H1 (cell line): Measurements from ENCODE around the gene TGFB2. TPM values are rescaled to one million over a fixed set of nuclear protein-coding genes. Genes with fewer than 3 reads are reported as not detected.

ENCODE experiments used
- CTCF ChIA-PET: fragments of 300-600 bp; sonication (Branson Sonifier 250); formaldehyde crosslinking; loops from one replicate; lab custom pipeline; 2021; ENCODE audit not compliant: partially characterized antibody; lab: Charles Lee
- POLR2A ChIA-PET: fragments of 300-600 bp; sonication (Branson Sonifier 250); formaldehyde crosslinking; loops from one replicate; lab custom pipeline; 2021; ENCODE audit warnings: inconsistent platforms; ENCODE audit not compliant: partially characterized antibody; lab: Charles Lee
- DNase-seq, 2 experiments: peaks; one replicate each; pipeline versions ENCODE4 v3.0.0 to v3.0.0-alpha.2; 2010 to 2022; ENCODE audit warnings: low spot score in 2 of 2, low read depth in 1 of 2, mixed read lengths in 1 of 2
- FAIRE-seq: peaks from 2 replicates; lab custom pipeline; 2011; peaks lifted over from hg19 to GRCh38; lab: Jason Lieb, UNC
- H2AFZ ChIP-seq: 2 replicates; pipeline ENCODE4 v1.8.1; 2012; ENCODE audit warnings: low read length, inconsistent platforms
- H2AK5ac ChIP-seq: 2 replicates; pipeline ENCODE4 v1.6.1; 2013; ENCODE audit warnings: low read depth, low read length
- H2BK120ac ChIP-seq: replicated peaks from 2 replicates; pipeline ENCODE3; 2013; ENCODE audit warnings: low read depth, low read length, inconsistent platforms
- H2BK12ac ChIP-seq: 2 replicates; pipeline ENCODE4 v1.6.1; 2013; ENCODE audit warnings: low read depth, low read length
- H2BK15ac ChIP-seq: 2 replicates; pipeline ENCODE4 v1.6.1; 2013; ENCODE audit warnings: low read length
- H2BK20ac ChIP-seq: 2 replicates; pipeline ENCODE4 v1.6.1; 2013; ENCODE audit warnings: low read length
- H2BK5ac ChIP-seq: 2 replicates; pipeline ENCODE4 v1.6.1; 2013; ENCODE audit warnings: low read depth, low read length
- H3K14ac ChIP-seq: 2 replicates; pipeline ENCODE4 v1.6.1; 2013; ENCODE audit warnings: inconsistent platforms; ENCODE audit not compliant: insufficient read length
- H3K18ac ChIP-seq: 2 replicates; pipeline ENCODE4 v1.6.1; 2013; ENCODE audit warnings: low read length; ENCODE audit errors: extremely low read depth
- H3K23ac ChIP-seq: 2 replicates; pipeline ENCODE4 v1.6.1; 2013; ENCODE audit warnings: inconsistent platforms; ENCODE audit not compliant: insufficient read length
- H3K23me2 ChIP-seq: 2 replicates; pipeline ENCODE4 v1.6.1; 2013; ENCODE audit warnings: low read depth, low read length
- H3K27ac ChIP-seq: 2 replicates; pipeline ENCODE4 v1.6.1; 2011; ENCODE audit warnings: low read depth, low read length, inconsistent platforms
- H3K27me3 ChIP-seq, 4 experiments: replicated peaks in 1 of 4; 1 replicate in 1 of 4; 2 replicates in 3 of 4; pipeline versions ENCODE4 v1.6.1 to v1.8.1; 2011 to 2013; ENCODE audit warnings: low read length in 3 of 4, mild to moderate bottlenecking in 3 of 4, inconsistent platforms in 2 of 4, mixed read lengths in 2 of 4, moderate library complexity in 1 of 4; ENCODE audit not compliant: control insufficient read depth in 3 of 4, insufficient read depth in 3 of 4; ENCODE audit errors: extremely low read depth in 1 of 4
- H3K36me3 ChIP-seq, 4 experiments: 2 replicates each; pipeline versions ENCODE4 v1.6.1 to v1.8.1; 2011 to 2013; ENCODE audit warnings: mild to moderate bottlenecking in 4 of 4, low read length in 3 of 4, moderate library complexity in 2 of 4, control low read depth in 1 of 4, inconsistent platforms in 1 of 4; ENCODE audit not compliant: insufficient read depth in 4 of 4, control insufficient read depth in 2 of 4
- H3K4ac ChIP-seq: replicated peaks from 2 replicates; pipeline ENCODE3; 2013; ENCODE audit warnings: low read length, low read depth, mixed read lengths, inconsistent platforms; ENCODE audit not compliant: insufficient read length
- H3K4me1 ChIP-seq, 4 experiments: replicated peaks in 1 of 4; 1 replicate in 1 of 4; 2 replicates in 3 of 4; pipeline versions ENCODE4 v1.6.1 to v1.8.1; 2011 to 2013; ENCODE audit warnings: low read length in 3 of 4, inconsistent platforms in 2 of 4, mixed read lengths in 1 of 4; ENCODE audit not compliant: insufficient read depth in 4 of 4, control insufficient read depth in 3 of 4
- H3K4me2 ChIP-seq, 2 experiments: 2 replicates each; pipeline versions ENCODE4 v1.6.1 to v1.8.1; 2011 to 2013; ENCODE audit warnings: low read depth in 2 of 2, low read length in 2 of 2, control low read depth in 1 of 2, inconsistent platforms in 1 of 2, mild to moderate bottlenecking in 1 of 2; ENCODE audit not compliant: insufficient read depth in 1 of 2
- H3K4me3 ChIP-seq, 4 experiments: fragments of 200-600, 300-600 bp in 1 of 4; sonication (generic), shearing (Covaris generic), sonication (Bioruptor Twin) in 1 of 4; 2 replicates each; pipeline versions ENCODE4 v1.5.1 to v1.8.1; 2011 to 2016; ENCODE audit warnings: low read length in 4 of 4, low read depth in 3 of 4, control low read depth in 2 of 4, inconsistent platforms in 2 of 4, mild to moderate bottlenecking in 2 of 4, mixed read lengths in 1 of 4, moderate library complexity in 1 of 4; ENCODE audit not compliant: insufficient read depth in 2 of 4; ENCODE audit errors: extremely low read depth in 1 of 4
- H3K56ac ChIP-seq: replicated peaks from 2 replicates; pipeline ENCODE3; 2013; ENCODE audit warnings: low read depth, mild to moderate bottlenecking, mixed read lengths, low read length, inconsistent platforms; ENCODE audit not compliant: insufficient read length
- H3K79me1 ChIP-seq: 2 replicates; pipeline ENCODE4 v1.6.1; 2013; ENCODE audit warnings: low read depth, low read length, control low read depth
- H3K79me2 ChIP-seq, 2 experiments: 2 replicates each; pipeline versions ENCODE4 v1.6.1 to v1.8.1; 2012 to 2013; ENCODE audit warnings: low read length in 2 of 2, mild to moderate bottlenecking in 2 of 2, inconsistent platforms in 1 of 2; ENCODE audit not compliant: insufficient read depth in 2 of 2, control insufficient read depth in 1 of 2
- H3K9ac ChIP-seq, 4 experiments: replicated peaks in 1 of 4; 1 replicate in 1 of 4; 2 replicates in 3 of 4; pipeline versions ENCODE4 v1.6.1 to v1.8.1; 2011 to 2013; ENCODE audit warnings: low read depth in 3 of 4, low read length in 3 of 4, control low read depth in 2 of 4, mild to moderate bottlenecking in 2 of 4, moderate library complexity in 2 of 4, inconsistent platforms in 1 of 4; ENCODE audit errors: extremely low read depth in 1 of 4
- H3K9me3 ChIP-seq, 2 experiments: 2 replicates each; pipeline versions ENCODE4 v1.6.1 to v1.8.1; 2012 to 2013; ENCODE audit warnings: mild to moderate bottlenecking in 2 of 2, moderate library complexity in 2 of 2, control low read depth in 1 of 2, inconsistent platforms in 1 of 2, low read depth in 1 of 2, low read length in 1 of 2, mixed read lengths in 1 of 2; ENCODE audit not compliant: insufficient read depth in 2 of 2
- H4K20me1 ChIP-seq, 2 experiments: replicated peaks in 1 of 2; 2 replicates each; pipeline versions ENCODE3 to v1.8.1; 2011 to 2013; ENCODE audit warnings: inconsistent platforms in 2 of 2, low read length in 2 of 2, mild to moderate bottlenecking in 1 of 2; ENCODE audit not compliant: insufficient read depth in 2 of 2, control insufficient read depth in 1 of 2
- H4K5ac ChIP-seq: 2 replicates; pipeline ENCODE4 v1.6.1; 2013; ENCODE audit warnings: low read length, low read depth, mixed read lengths, inconsistent platforms; ENCODE audit not compliant: insufficient read length
- H4K8ac ChIP-seq: 2 replicates; pipeline ENCODE4 v1.8.0; 2013; ENCODE audit warnings: mild to moderate bottlenecking, moderate library complexity, low read length, inconsistent platforms; ENCODE audit not compliant: insufficient read depth; ENCODE audit errors: extremely low read depth
- H4K91ac ChIP-seq: replicated peaks from 2 replicates; pipeline ENCODE3; 2013; ENCODE audit warnings: low read length, mixed read lengths, inconsistent platforms; ENCODE audit not compliant: insufficient read length
- BRCA1 ChIP-seq: IDR thresholded peaks from 2 replicates; pipeline ENCODE4 v1.6.1; 2012; ENCODE audit warnings: low read depth, low read length, improper control_type of control experiment
- KDM5A ChIP-seq: fragments of 200-600 bp; IDR thresholded peaks from 2 replicates; pipeline ENCODE4 v1.7.1; 2012; ENCODE audit warnings: mild to moderate bottlenecking, low read length, inconsistent platforms, mixed read lengths
- PHF8 ChIP-seq: fragments of 200-600 bp; sonication (generic); conservative IDR thresholded peaks from 2 replicates; pipeline ENCODE4 v1.7.1; 2012; ENCODE audit warnings: low read depth, mild to moderate bottlenecking, inconsistent platforms, low read length, moderate library complexity
- POU5F1 ChIP-seq: IDR thresholded peaks from 2 replicates; pipeline ENCODE4 v1.6.1; 2011; ENCODE audit warnings: low read depth, mild to moderate bottlenecking, low read length, moderate library complexity
- TEAD4 ChIP-seq: IDR thresholded peaks from 2 replicates; pipeline ENCODE4 v1.6.1; 2012; ENCODE audit warnings: low read depth, low read length, inconsistent platforms, mixed read lengths
- WGBS, 2 experiments: shearing (Covaris generic) in 1 of 2; methylation state at CpG; one replicate each; pipeline versions ENCODE4 v1.1.6 to v1.1.7; 2013 to 2015; ENCODE audit warnings: low lambda C conversion rate in 2 of 2, mixed read lengths in 2 of 2, inconsistent platforms in 1 of 2, low coverage in 1 of 2, missing lambda C conversion rate in 1 of 2; ENCODE audit not compliant: insufficient replicate concordance in 2 of 2, insufficient coverage in 1 of 2, insufficient read length in 1 of 2; ENCODE audit errors: extremely low coverage in 1 of 2, missing lambda C conversion rate in 1 of 2; 5-methylcytosine and 5-hydroxymethylcytosine counted together
- polyA plus RNA-seq, 7 experiments: library from polyadenylated mRNA; depleted of rRNA in 3 of 7; stranded (reverse) in 5 of 7; unstranded in 2 of 7; fragments of >200 nt in 5 of 7; fragments of 200-250 nt in 2 of 7; gene quantifications; 1 replicate in 5 of 7; 2 replicates in 1 of 7; 4 replicates in 1 of 7; pipeline versions ENCODE4 v1.2.1 to v1.2.3, GENCODE V29; 2011 to 2013; ENCODE audit warnings: missing spikeins in 2 of 7, mixed read lengths in 2 of 7
- total RNA-seq: library from RNA; stranded (reverse); fragmentation: NEBNext Ultra II Directional; extraction: Animal tissue kit (Norgen Biotek cat#: 25700); gene quantifications from 2 replicates; pipeline ENCODE4 v1.2.1, GENCODE V29; 2021

Gene TGFB2
- total and polyA plus RNA-seq, 2 of the 8 experiments (the other 6 are each of a cell fraction or from before 2014, with no cell fraction given): 0.26 to 0.84 TPM

DNA sequence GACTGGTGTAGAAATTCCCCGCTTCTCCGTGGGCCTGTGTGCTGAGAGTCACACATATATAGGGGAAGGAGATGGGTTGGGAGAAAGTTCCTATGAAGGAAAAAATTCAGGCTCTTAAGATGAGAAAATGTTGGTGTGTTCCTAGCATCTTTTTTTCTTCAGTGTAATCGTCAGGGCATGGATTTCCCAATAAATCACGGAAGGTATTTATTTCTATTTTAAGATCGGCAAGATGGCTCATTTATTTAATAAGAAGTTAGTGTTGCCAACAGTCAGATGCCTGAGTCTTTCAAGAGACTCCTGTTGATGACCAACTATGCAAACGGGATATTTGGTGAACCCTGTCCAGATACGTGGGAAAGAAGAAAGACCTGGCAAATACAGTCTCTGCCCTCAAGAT is 58.2 kb downstream of the TGFB2 start:
- FAIRE-seq (no peak), DNase-seq (no peak)
- Histone ChIP-seq H3K79me2 (no peaks in the 10 kb centered on the region), H2BK120ac (no peak overlapping the region), H3K56ac (no peak overlapping the region), H3K36me3 (no peaks in the 10 kb centered on the region), H2BK12ac (no peak overlapping the region), H3K4ac (no peak overlapping the region), H3K27ac (no peak overlapping the region), H2BK5ac (no peak overlapping the region), H3K23me2 (no peaks in the 10 kb centered on the region), H2AK5ac (no peak overlapping the region), H3K79me1 (no peaks in the 10 kb centered on the region), H3K4me3 (no peak overlapping the region), H3K4me1 (peaks cover 0 to 8% (median 0%) of the 10 kb centered on the region in 4 experiments; a peak in 1 of 7 replicates), H3K14ac (no peak overlapping the region), H2BK20ac (no peak overlapping the region), H2BK15ac (no peak overlapping the region), H3K9me3 (no peaks in the 10 kb centered on the region), H3K18ac (no peak overlapping the region), H3K27me3 (no peaks in the 10 kb centered on the region), H3K9ac (no peak overlapping the region), H4K20me1 (no peaks in the 10 kb centered on the region), H2AFZ (no peak overlapping the region), H3K23ac (no peak overlapping the region), H4K8ac (no peak overlapping the region), H4K91ac (no peak overlapping the region), H4K5ac (no peak overlapping the region), H3K4me2 (no peak overlapping the region)
- 95% methylated on average over 7 of the region's 7 CpGs; no CpG with 5 or more reads in 1 of the 2 experiments for WGBS, 2 experiments
- CTCF ChIA-PET: interaction anchor here (1.0 to 1.7 kb wide), 2 partner anchors 18 to 59 kb away, joined by 3 read pairs; partner anchors contain the start of gene TGFB2
- POLR2A ChIA-PET: no interaction called here
- TF ChIP-seq PHF8 (no peak), TEAD4 (no peak), KDM5A (no peak), POU5F1 (no peak), BRCA1 (no peak)
